NCI-H524 treated with DMSO at 0.1 percent for 48 hours (cell line): ENCODE data around the gene AGMO.

Source experiments
- DNase-seq: peaks from one replicate; lab custom pipeline; 2025; lab: John Stamatoyannopoulos, UW

AGMO gene

GRCh38 chr7:15457990-15458955 is 103.5 kb downstream of the AGMO start:
- DNase-seq, result peak; percentile 57

DNA sequence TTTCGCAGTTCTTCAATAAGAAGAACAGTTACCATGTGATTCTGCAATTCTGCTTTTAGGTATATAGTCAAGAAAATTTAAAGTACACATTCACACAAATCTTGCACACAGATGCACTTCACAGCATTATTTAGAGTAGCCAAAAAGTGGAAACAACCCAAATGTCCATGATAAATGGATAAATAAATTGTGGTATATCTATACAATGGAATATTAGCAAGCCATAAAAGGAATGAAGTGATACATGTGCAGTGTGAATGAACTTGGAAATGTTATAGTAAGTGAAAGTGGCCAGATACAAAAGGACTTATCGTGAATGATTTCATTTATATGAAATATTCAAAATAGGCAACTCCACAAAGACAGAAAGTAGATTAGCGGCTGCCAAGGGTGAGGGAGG is 109.1 kb downstream of the AGMO start:
- no peak for DNase-seq

- DNase-seq, result no peak
These were observed 115.1 kb downstream of the AGMO start for GRCh38 chr7:15446722-15447121.

- no peak for DNase-seq
These were observed 115.5 kb downstream of the AGMO start for GRCh38 chr7:15446280-15446679.

DNA sequence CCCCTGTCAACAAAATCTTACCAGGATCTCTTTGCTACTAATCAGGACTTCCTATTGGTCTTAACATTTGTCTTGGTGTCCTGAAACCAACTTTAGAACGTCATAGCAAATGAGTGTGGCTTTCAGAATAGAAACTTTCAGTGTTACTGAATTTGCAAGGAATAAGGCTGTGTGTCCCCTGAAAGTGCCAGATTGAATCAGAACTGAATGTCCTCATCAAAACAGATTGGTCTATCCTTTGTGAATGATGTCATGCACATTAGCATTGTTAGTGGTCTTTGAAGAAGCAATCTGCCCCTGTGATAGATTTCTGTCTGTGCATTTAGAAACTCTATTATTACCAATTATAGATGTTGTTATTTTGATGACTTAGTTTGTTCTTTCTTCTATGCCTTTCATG is 119.9 kb downstream of the AGMO start:
- no peak for DNase-seq

GRCh38 chr7:15440482-15440881 is 121.3 kb downstream of the AGMO start:
- no peak for DNase-seq

DNA sequence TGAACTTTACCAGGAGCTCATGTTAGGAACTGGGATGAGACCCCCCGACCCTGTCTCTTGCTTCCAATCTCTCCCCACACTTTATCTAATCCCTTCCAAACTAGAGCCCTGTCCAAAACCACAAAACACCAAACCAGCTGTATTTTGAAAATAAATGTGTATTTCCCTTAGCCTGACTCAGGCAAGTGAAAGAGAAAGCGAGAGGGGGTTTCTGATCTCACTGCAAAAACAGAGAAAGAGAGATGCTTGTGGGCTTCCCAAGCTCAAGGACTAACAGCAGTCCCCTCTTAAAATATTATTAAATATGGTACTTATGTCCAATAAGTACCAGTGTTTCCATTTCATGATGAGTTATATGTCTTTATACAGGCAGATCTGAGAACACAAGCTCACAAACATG is 122.0 kb downstream of the AGMO start:
- DNase-seq, result no peak

DNA sequence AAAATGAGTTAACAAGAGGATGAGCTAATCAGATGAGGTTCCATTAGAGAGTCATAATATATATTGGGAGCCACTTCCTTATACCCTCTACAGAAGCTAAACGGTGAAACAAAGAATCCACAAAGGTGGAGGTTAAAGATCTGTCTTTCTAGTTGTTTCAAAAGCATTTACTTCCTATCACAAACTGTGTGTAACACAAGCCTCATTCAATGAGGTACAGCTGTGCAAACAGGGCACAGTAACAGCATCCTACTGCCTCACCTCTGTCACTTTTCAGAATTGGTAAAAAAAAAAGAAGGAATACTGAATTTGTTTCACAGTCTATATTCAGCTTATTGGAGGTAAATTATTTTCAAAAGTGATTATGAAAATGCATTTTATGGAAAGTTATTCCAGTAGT is 128.7 kb downstream of the AGMO start:
- DNase-seq, result no peak

DNA sequence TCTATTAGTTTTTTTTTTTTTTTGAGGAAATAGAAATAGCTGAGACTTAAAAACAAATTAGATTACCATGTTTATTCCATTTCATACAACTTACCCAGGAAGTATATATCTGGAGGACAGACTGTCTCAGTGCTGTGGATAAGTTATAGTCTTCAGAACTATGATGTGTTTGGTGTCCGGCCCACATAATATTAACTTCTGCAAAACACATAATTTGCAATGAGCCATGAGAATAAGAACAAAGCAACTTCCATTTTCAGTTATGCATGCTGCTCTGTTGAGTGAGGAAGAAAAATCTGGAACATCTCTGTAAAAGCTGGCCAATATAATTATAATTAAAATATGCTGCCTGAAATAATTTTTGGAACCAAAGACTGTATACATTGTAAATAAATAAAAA is 130.9 kb downstream of the AGMO start:
- no peak for DNase-seq

GRCh38 chr7:15430191-15430590 is 131.6 kb downstream of the AGMO start:
- no peak for DNase-seq

- no peak for DNase-seq
These were observed 137.3 kb downstream of the AGMO start for GRCh38 chr7:15424468-15424867.

- DNase-seq, result no peak
These were observed 142.2 kb downstream of the AGMO start for GRCh38 chr7:15419596-15419995.

DNA sequence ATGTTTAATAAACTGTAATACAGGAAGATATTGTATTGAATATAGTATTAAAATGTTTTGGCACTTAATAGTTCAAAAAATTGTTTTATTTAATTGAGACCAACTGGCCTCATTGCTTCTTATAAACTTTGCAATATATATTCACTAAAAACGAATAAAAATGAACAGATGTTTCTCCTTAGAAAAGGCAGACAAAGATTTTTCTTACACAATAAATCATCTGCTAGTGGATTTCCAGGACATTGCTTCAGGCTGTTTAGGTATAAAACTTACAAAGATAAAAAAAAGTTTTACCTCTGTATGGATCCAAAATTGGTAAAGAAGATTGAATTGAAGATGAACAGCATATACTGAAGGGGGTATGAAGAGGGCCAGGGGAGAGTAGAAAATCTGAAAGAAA is 143.6 kb downstream of the AGMO start:
- no peak for DNase-seq

- no peak for DNase-seq
These were observed 144.3 kb downstream of the AGMO start for GRCh38 chr7:15417341-15417988.

DNA sequence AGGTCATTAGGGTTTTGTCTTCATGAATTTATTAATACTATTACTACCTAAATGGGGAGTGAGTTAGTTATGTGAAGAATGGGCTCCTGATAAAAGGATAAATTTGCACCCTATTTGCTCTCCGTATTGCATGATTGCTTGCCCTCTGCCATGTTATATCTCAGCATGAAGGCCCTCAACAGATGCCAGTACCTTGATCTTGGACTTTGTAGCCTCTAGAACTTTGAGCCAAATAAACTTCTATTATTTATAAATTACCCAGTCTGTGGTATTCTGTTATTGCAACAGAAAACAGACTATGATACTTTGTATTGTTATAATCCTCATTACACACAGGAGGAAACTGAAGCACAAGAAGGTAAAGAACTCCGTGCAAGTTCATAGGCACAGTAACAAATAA is 150.8 kb downstream of the AGMO start:
- no peak for DNase-seq

- no peak for DNase-seq
These were observed 153.9 kb downstream of the AGMO start for GRCh38 chr7:15407910-15408309.

DNA sequence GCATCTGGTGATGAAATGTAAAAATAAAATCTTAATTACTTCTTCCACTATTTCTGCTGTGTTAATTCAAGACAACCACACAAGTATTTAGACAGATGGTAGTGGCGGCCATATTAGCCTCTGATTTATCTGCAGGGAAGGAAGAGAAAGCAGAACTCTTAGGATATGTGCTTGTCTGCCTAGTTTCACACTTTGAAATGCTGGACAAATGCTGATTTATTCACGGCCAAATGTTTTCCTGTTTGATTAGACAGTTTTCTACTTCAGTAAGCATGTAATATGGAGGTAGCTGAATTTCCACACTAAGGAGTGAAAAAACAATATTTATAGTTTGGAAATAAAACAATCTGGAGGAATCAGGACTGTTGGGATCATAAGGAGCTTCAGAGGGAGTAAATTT is 158.1 kb downstream of the AGMO start:
- no peak for DNase-seq

DNA sequence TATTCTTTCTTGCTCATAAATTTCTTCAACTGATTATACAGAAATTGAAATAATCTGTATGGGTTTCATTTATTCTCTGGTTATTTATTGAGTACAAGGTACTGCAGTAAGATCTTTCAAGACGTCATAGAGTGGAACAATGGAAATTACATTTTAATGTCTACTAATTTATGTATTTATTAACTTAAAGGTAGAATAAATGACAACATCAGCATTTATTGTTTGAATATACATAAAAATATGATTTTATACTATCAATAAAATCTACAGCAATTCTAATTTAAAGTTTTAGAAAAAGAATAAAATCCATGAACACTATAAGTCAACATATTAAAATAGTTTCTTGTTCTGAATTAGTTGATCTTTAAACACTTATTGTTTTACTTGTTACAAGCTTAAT is 158.5 kb downstream of the AGMO start:
- no peak for DNase-seq

DNA sequence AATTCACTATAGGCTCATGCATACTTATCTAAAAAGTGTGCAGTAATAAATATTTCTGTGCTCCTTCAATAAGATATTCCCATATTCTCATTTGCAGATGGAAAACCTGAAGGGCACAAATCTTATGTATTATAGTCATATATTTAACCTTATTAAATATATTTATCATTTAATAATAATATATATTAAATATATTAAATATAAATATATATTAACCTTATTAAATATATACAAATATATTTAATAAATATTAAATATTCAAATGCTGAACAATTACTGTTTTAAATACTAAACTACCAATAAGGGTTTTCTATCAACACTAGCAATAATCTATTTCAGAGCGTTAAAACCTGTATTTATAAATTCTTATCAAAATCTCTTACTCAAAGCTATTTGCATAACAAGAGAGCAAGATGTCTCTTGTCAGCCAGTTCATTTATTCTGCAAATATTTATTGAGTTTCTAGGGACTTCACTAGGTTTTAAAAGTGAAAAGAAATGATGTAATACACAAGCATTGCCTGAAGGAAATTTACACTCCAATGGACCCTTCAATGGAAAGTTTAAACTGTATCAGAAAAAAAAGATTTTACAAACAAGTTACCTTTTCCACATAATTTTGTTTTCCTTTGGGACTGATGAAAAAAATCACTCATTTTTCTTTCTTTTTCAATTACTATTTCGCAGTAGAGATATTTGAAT is 159.2 kb downstream of the AGMO start:
- no peak for DNase-seq

DNA sequence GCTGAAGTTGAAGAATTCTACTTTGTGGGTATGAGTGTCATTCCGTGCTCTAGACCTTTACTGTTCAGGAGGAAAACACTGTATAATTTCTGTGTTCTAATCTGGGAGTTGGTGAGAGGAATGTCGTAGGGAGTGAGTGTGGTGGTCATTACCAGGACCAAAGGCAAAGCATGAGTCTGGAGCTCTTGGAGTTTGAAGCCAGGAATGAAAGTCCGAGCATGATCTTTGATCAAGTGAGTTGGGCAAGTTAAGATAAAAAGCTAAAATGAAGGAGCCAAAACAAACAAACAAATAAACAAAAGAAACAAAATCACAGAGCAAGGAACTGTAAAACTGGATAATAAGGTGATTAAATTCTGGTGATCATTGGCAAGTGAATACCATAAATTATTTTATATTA is 161.4 kb downstream of the AGMO start:
- DNase-seq, result no peak

GRCh38 chr7:15399441-15399840 is 162.4 kb downstream of the AGMO start:
- no peak for DNase-seq

GRCh38 chr7:15397922-15398760 is 163.7 kb downstream of the AGMO start:
- DNase-seq, result no peak
